Endothelial cell of umbilical vein (primary cell): ENCODE data around the gene ATXN10. TPM values are rescaled to one million over a fixed set of nuclear protein-coding genes. Genes with fewer than 3 reads are reported as not detected.

Experiments used
- BruUV-seq: library from RNA; stranded (reverse); fragments of 400-500 nt; replicated peaks from 2 replicates; lab custom pipeline; 2021; lab: Mats Ljungman, UMichigan
- CTCF ChIA-PET: fragments of 300-600, 350-600 bp; sonication (Branson Sonifier 250); formaldehyde crosslinking; loops from one replicate; lab custom pipeline; 2021; ENCODE audit warnings: antibody characterized with exemption, inconsistent platforms; lab: Charles Lee
- POLR2A ChIA-PET: fragments of 300-600, 350-600 bp; sonication (Branson Sonifier 250); formaldehyde crosslinking; loops from one replicate; lab custom pipeline; 2021; ENCODE audit warnings: antibody characterized with exemption, inconsistent platforms; lab: Charles Lee
- DNase-seq: peaks from one replicate; pipeline ENCODE4 v3.0.0-alpha.2; 2011; ENCODE audit warnings: low read depth, low spot score
- FAIRE-seq: peaks from 2 replicates; lab custom pipeline; 2011; peaks lifted over from hg19 to GRCh38; lab: Jason Lieb, UNC
- H2AFZ ChIP-seq: 2 replicates; pipeline ENCODE4 v1.6.0; 2012; ENCODE audit warnings: low read depth, low read length, control low read depth, inconsistent platforms
- H3K27ac ChIP-seq: 2 replicates; pipeline ENCODE4 v1.5.1; 2011; ENCODE audit warnings: low read depth, mild to moderate bottlenecking, control low read depth, low read length, moderate library complexity; ENCODE audit not compliant: insufficient read depth
- H3K27me3 ChIP-seq, 2 experiments: 2 replicates each; pipeline versions ENCODE4 v1.6.0 to v1.6.1; 2011; ENCODE audit warnings: low read length in 2 of 2, mixed read lengths in 1 of 2; ENCODE audit not compliant: control insufficient read depth in 2 of 2, insufficient read depth in 2 of 2
- H3K36me3 ChIP-seq, 2 experiments: 2 replicates in 1 of 2; 3 replicates in 1 of 2; pipeline ENCODE4 v1.5.1; 2011; ENCODE audit warnings: low read length in 2 of 2, mild to moderate bottlenecking in 1 of 2, moderate library complexity in 1 of 2; ENCODE audit not compliant: control insufficient read depth in 2 of 2, insufficient read depth in 2 of 2; ENCODE audit errors: extremely low read depth in 1 of 2
- H3K4me1 ChIP-seq: 3 replicates; pipeline ENCODE4 v1.5.1; 2011; ENCODE audit warnings: mild to moderate bottlenecking, low read length; ENCODE audit not compliant: control insufficient read depth, insufficient read depth; ENCODE audit errors: extremely low read depth
- H3K4me2 ChIP-seq: 2 replicates; pipeline ENCODE4 v1.6.1; 2011; ENCODE audit warnings: low read length, control low read depth, mixed read lengths; ENCODE audit not compliant: insufficient read depth
- H3K4me3 ChIP-seq, 3 experiments: fragments of 200-600 bp in 1 of 3; sonication (generic), shearing (Covaris generic) in 1 of 3; replicated peaks in 1 of 3; 2 replicates each; pipeline ENCODE4 v1.5.1; 2011 to 2016; ENCODE audit warnings: control low read depth in 3 of 3, low read length in 3 of 3, mild to moderate bottlenecking in 2 of 3, inconsistent platforms in 1 of 3, low read depth in 1 of 3, moderate library complexity in 1 of 3; ENCODE audit not compliant: insufficient read depth in 1 of 3
- H3K79me2 ChIP-seq: 2 replicates; pipeline ENCODE4 v1.6.0; 2012; ENCODE audit warnings: low read length, inconsistent platforms; ENCODE audit not compliant: control insufficient read depth, insufficient read depth
- H3K9ac ChIP-seq: replicated peaks from 2 replicates; pipeline ENCODE3; 2011; ENCODE audit warnings: low read length, control low read depth; ENCODE audit not compliant: insufficient read depth; ENCODE audit errors: extremely low read depth
- H3K9me1 ChIP-seq: replicated peaks from 3 replicates; pipeline ENCODE4 v1.6.0; 2011; ENCODE audit warnings: mild to moderate bottlenecking, low read length; ENCODE audit not compliant: control insufficient read depth, insufficient read depth; ENCODE audit errors: extremely low read depth
- H3K9me3 ChIP-seq: replicated peaks from 2 replicates; pipeline ENCODE4 v1.5.1; 2012; ENCODE audit warnings: low read length, inconsistent platforms; ENCODE audit not compliant: control insufficient read depth, insufficient read depth
- H4K20me1 ChIP-seq: replicated peaks from 2 replicates; pipeline ENCODE3; 2011; ENCODE audit warnings: mild to moderate bottlenecking, low read length; ENCODE audit not compliant: control insufficient read depth, insufficient read depth; ENCODE audit errors: extremely low read depth
- EZH2 ChIP-seq: IDR thresholded peaks from 2 replicates; pipeline ENCODE4 v1.6.1; 2012; ENCODE audit warnings: borderline replicate concordance, low read depth, mild to moderate bottlenecking, moderate library complexity, low read length, inconsistent platforms; ENCODE audit not compliant: severe bottlenecking
- FOS ChIP-seq: IDR thresholded peaks from 2 replicates; pipeline ENCODE4 v1.6.1; 2011; ENCODE audit warnings: mild to moderate bottlenecking, low read length, moderate library complexity, borderline replicate concordance; ENCODE audit not compliant: insufficient read depth
- GATA2 ChIP-seq: IDR thresholded peaks from 2 replicates; pipeline ENCODE4 v1.7.0; 2011; ENCODE audit warnings: low read depth, mild to moderate bottlenecking, moderate library complexity, mixed read lengths, low read length; ENCODE audit not compliant: insufficient read length, insufficient read depth
- JUN ChIP-seq: IDR thresholded peaks from 2 replicates; pipeline ENCODE4 v1.6.1; 2011; ENCODE audit warnings: borderline replicate concordance, low read depth; ENCODE audit not compliant: insufficient read length, insufficient read depth
- MYC ChIP-seq: IDR thresholded peaks from one replicate; pipeline ENCODE4 v1.6.1; 2011; ENCODE audit warnings: mild to moderate bottlenecking, low read depth, low read length
- POLR2A ChIP-seq: IDR thresholded peaks from 2 replicates; pipeline ENCODE4 v1.6.1; 2012; ENCODE audit warnings: low read depth, mild to moderate bottlenecking, control low read depth, low read length
- POLR2AphosphoS5 ChIP-seq: IDR thresholded peaks from 2 replicates; pipeline ENCODE4 v1.6.1; 2012; ENCODE audit warnings: low read depth, mild to moderate bottlenecking, control low read depth, low read length, moderate library complexity; ENCODE audit not compliant: insufficient read depth
- dilution Hi-C: fragments of 300-500 bp; cut with MboI; formaldehyde crosslinking; loops from one replicate; pipeline ENCODE4 v1.15.0; 2019; ENCODE audit warnings: low sequenced_read_pairs; ENCODE audit not compliant: extremely low pct_ligation_motif_present
- intact Hi-C: fragments of 100-400 bp; cut with micrococcal nuclease; formaldehyde crosslinking; loops from one replicate; pipeline ENCODE4 v1.10.0; 2022
- polyA plus RNA-seq, 4 experiments: library from polyadenylated mRNA; depleted of rRNA in 3 of 4; stranded (reverse) in 3 of 4; unstranded in 1 of 4; fragments of >200 nt; gene quantifications; 2 replicates each; pipeline versions ENCODE4 v1.2.1 to v1.2.3, GENCODE V29; 2011 to 2012; ENCODE audit warnings: missing spikeins in 1 of 4
- total RNA-seq: library from RNA; stranded (reverse); gene quantifications from 2 replicates; pipeline ENCODE4 v1.2.3, GENCODE V29; 2021
- TF ChIP-seq, protein P1 (sequence below): IDR thresholded peaks from 2 replicates; pipeline ENCODE4 v1.6.1; 2011; ENCODE audit not compliant: insufficient read depth, insufficient read length
- TF ChIP-seq, protein P2 (sequence below), 2 donors: IDR thresholded peaks; 1 replicate in 1 of 2; 2 replicates in 1 of 2; pipeline ENCODE4 v1.5.1; 2011; ENCODE audit warnings: low read length in 2 of 2, mild to moderate bottlenecking in 2 of 2, moderate library complexity in 2 of 2, control low read depth in 1 of 2, inconsistent platforms in 1 of 2, low read depth in 1 of 2; ENCODE audit not compliant: insufficient read depth in 1 of 2; ENCODE audit errors: extremely low read depth in 1 of 2

ATXN10 gene
- total and polyA plus RNA-seq, 2 donors (not counting 3 experiments of a cell fraction or from before 2014, with no cell fraction given): 73.2 to 91.9 TPM

DNA sequence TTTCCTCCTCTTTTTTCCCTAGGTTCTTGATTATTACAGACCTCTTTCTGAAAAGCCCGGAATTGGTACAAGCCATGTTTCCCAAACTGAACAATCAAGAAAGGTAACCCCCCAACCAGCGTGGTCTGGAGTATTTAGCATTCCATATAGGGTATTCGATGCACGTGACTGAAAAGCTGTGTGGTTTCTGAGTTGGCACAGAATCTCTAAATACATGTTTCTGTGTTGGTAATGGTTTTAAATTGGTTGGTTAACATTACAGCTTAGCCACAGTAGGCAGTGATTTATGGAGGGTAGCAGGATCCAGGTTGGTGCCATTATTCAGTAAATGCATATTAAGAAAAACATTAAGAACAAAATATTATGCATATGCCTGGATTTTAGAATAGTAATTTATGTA lies 46.8 kb downstream of the ATXN10 start:
- no peak overlapping the region for H3K27ac ChIP-seq
- intact Hi-C loops: no loop called here
- H3K9me3 ChIP-seq: no peaks in the 10 kb centered on the region
- dilution Hi-C loops: no loop called here
- no peak overlapping the region for H3K4me3 ChIP-seq
- H3K4me1 ChIP-seq: no peaks in the 10 kb centered on the region
- no peak overlapping the region for H3K4me2 ChIP-seq
- TF ChIP-seq POLR2A: no peak
- no peak for TF ChIP-seq MYC
- H4K20me1 ChIP-seq: peaks cover 2% of the 10 kb centered on the region
- DNase-seq (no peak), FAIRE-seq (no peak)
- no peaks in the 10 kb centered on the region for H3K9me1 ChIP-seq
- peaks cover 26% of the 10 kb centered on the region for H3K79me2 ChIP-seq
- ChIA-PET POLR2A (no interaction called here), CTCF (interaction anchor here (1.0 kb wide), 2 partner anchors 14 to 70 kb away, joined by 3 read pairs; no protein-coding TSS in a partner anchor)
- no TSS peak for BruUV-seq
- H3K27me3 ChIP-seq: no peaks in the 10 kb centered on the region
- no peak overlapping the region for H3K9ac ChIP-seq
- H3K36me3 ChIP-seq: peaks cover 2 to 3% of the 10 kb centered on the region in 2 experiments
- H2AFZ ChIP-seq: no peak overlapping the region

DNA sequence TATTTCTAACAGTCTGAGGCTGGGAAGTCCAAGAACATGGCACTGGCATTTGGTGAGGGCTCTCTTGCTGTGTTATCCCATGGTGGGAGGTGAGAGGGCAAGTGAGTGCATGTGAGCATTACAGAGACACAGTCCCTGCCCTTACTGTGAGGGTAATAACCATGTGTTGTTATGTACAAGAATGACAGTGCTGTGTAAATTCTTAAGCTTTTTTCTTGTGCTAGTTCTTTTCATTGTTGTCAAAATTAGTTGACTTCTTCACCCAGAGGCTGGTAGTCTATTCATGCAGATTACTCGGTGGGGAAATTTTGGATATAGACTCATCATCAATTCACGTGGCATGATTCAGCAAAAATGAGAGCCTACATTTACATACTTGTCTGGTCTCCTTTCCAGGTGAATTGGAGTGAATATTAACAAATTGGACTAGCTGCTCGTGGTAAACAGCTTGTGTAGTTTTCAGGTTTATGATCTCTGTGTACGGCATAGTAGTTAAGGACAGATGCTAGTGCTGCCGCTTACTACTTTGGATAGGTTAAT lies 49.3 kb downstream of the ATXN10 start:
- Histone ChIP-seq H3K4me2 (no peak overlapping the region), H3K9me1 (no peaks in the 10 kb centered on the region), H3K36me3 (peaks cover 2 to 3% of the 10 kb centered on the region in 2 experiments), H3K79me2 (peaks cover 37% of the 10 kb centered on the region), H2AFZ (no peak overlapping the region), H3K27ac (no peak overlapping the region), H4K20me1 (peaks cover 4% of the 10 kb centered on the region), H3K9me3 (no peaks in the 10 kb centered on the region), H3K9ac (no peak overlapping the region), H3K4me1 (no peaks in the 10 kb centered on the region), H3K4me3 (no peak overlapping the region), H3K27me3 (no peaks in the 10 kb centered on the region)
- dilution Hi-C loops: no loop called here
- intact Hi-C loops: no loop called here
- no peak for DNase-seq
- no peak for FAIRE-seq
- TF ChIP-seq GATA2 (no peak), FOS (no peak), POLR2A (no peak), MYC (no peak), JUN (no peak), POLR2AphosphoS5 (no peak), EZH2 (no peak)
- TF ChIP-seq, protein P1, sequence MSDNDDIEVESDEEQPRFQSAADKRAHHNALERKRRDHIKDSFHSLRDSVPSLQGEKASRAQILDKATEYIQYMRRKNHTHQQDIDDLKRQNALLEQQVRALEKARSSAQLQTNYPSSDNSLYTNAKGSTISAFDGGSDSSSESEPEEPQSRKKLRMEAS: no peak
- TF ChIP-seq, protein P2, sequence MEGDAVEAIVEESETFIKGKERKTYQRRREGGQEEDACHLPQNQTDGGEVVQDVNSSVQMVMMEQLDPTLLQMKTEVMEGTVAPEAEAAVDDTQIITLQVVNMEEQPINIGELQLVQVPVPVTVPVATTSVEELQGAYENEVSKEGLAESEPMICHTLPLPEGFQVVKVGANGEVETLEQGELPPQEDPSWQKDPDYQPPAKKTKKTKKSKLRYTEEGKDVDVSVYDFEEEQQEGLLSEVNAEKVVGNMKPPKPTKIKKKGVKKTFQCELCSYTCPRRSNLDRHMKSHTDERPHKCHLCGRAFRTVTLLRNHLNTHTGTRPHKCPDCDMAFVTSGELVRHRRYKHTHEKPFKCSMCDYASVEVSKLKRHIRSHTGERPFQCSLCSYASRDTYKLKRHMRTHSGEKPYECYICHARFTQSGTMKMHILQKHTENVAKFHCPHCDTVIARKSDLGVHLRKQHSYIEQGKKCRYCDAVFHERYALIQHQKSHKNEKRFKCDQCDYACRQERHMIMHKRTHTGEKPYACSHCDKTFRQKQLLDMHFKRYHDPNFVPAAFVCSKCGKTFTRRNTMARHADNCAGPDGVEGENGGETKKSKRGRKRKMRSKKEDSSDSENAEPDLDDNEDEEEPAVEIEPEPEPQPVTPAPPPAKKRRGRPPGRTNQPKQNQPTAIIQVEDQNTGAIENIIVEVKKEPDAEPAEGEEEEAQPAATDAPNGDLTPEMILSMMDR (IDR thresholded peaks at IDR 0.05; ENCODE audit: extremely low read depth in 1 of 2, insufficient read depth in 1 of 2, low read depth in 1 of 2, low read length in 2 of 2): no peak
- BruUV-seq: no TSS peak
- ChIA-PET POLR2A (no interaction called here), CTCF (interaction anchor here (1.4 to 1.5 kb wide), 2 partner anchors 8 to 76 kb away, joined by 3 read pairs; no protein-coding TSS in a partner anchor)
